Measurements from ENCODE around the gene CANT1. TPM values are rescaled to one million over a fixed set of nuclear protein-coding genes. Genes with fewer than 3 reads are reported as not detected.

The CANT1 gene
- total RNA-seq, 1 experiment from 2014 or later: 95.7 TPM

- Mint-ChIP-seq H3K27ac (ENCODE audit: unreplicated experiment) (no peak overlapping the region), H3K27me3 (ENCODE audit: unreplicated experiment) (no peaks in the 10 kb centered on the region), H3K4me3 (ENCODE audit: low read depth, unreplicated experiment) (peak overlapping the region; percentile 77), H3K36me3 (ENCODE audit: insufficient read depth, unreplicated experiment) (peaks cover 61% of the 10 kb centered on the region), H3K9me3 (ENCODE audit: low read depth, unreplicated experiment) (no peaks in the 10 kb centered on the region), H3K4me1 (ENCODE audit: low read depth, unreplicated experiment) (peaks cover 14% of the 10 kb centered on the region)
- no peak for TF ChIP-seq CTCF (IDR thresholded peaks at IDR 0.05; ENCODE audit: unreplicated experiment)
- CTCF ChIA-PET: interaction anchor here (1.3 kb wide), 1 partner anchor 112 kb away, joined by 3 read pairs; no protein-coding TSS in a partner anchor
- intact Hi-C loops (cut with micrococcal nuclease; ENCODE audit: unreplicated experiment): no loop called here
- BruUV-seq (replicated peaks): no TSS peak
- DNase-seq: peak; percentile 45
These were observed 31.3 kb downstream of the CANT1 start for GRCh38 chr17:78977997-78978973.

- intact Hi-C loops (cut with micrococcal nuclease; ENCODE audit: unreplicated experiment): no loop called here
- BruUV-seq (replicated peaks): no TSS peak
- peaks cover 14% of the 10 kb centered on the region for H3K4me1 Mint-ChIP-seq (ENCODE audit: low read depth, unreplicated experiment)
- DNase-seq: no peak
- no peaks in the 10 kb centered on the region for H3K27me3 Mint-ChIP-seq (ENCODE audit: unreplicated experiment)
- H3K4me3 Mint-ChIP-seq (ENCODE audit: low read depth, unreplicated experiment): peak overlapping the region; percentile 77
- TF ChIP-seq CTCF (IDR thresholded peaks at IDR 0.05; ENCODE audit: unreplicated experiment): no peak
- H3K36me3 Mint-ChIP-seq (ENCODE audit: insufficient read depth, unreplicated experiment): peaks cover 67% of the 10 kb centered on the region
- CTCF ChIA-PET: no interaction called here
- H3K9me3 Mint-ChIP-seq (ENCODE audit: low read depth, unreplicated experiment): no peaks in the 10 kb centered on the region
- H3K27ac Mint-ChIP-seq (ENCODE audit: unreplicated experiment): no peak overlapping the region
These were observed 32.0 kb downstream of the CANT1 start for GRCh38 chr17:78977681-78977943.

GRCh38 chr17:78976907-78977680, 32.5 kb downstream of the CANT1 start:
- Mint-ChIP-seq H3K9me3 (ENCODE audit: low read depth, unreplicated experiment) (no peaks in the 10 kb centered on the region), H3K27me3 (ENCODE audit: unreplicated experiment) (no peaks in the 10 kb centered on the region), H3K4me1 (ENCODE audit: low read depth, unreplicated experiment) (peaks cover 14% of the 10 kb centered on the region), H3K27ac (ENCODE audit: unreplicated experiment) (peak overlapping the region; percentile 4), H3K36me3 (ENCODE audit: insufficient read depth, unreplicated experiment) (peaks cover 72% of the 10 kb centered on the region), H3K4me3 (ENCODE audit: low read depth, unreplicated experiment) (peak overlapping the region; percentile 77)
- CTCF ChIA-PET: no interaction called here
- TF ChIP-seq CTCF (IDR thresholded peaks at IDR 0.05; ENCODE audit: unreplicated experiment): no peak
- intact Hi-C loops (cut with micrococcal nuclease; ENCODE audit: unreplicated experiment): no loop called here
- DNase-seq: no peak
- no TSS peak for BruUV-seq (replicated peaks)

- Mint-ChIP-seq H3K36me3 (ENCODE audit: insufficient read depth, unreplicated experiment) (peaks cover 93% of the 10 kb centered on the region), H3K27me3 (ENCODE audit: unreplicated experiment) (no peaks in the 10 kb centered on the region), H3K9me3 (ENCODE audit: low read depth, unreplicated experiment) (no peaks in the 10 kb centered on the region), H3K27ac (ENCODE audit: unreplicated experiment) (no peak overlapping the region), H3K4me1 (ENCODE audit: low read depth, unreplicated experiment) (peaks cover 32% of the 10 kb centered on the region), H3K4me3 (ENCODE audit: low read depth, unreplicated experiment) (no peak overlapping the region)
- CTCF ChIA-PET: interaction anchor here (0.7 kb wide), 1 partner anchor 350 kb away, joined by 6 read pairs; no protein-coding TSS in a partner anchor
- no TSS peak for BruUV-seq (replicated peaks)
- no peak for TF ChIP-seq CTCF (IDR thresholded peaks at IDR 0.05; ENCODE audit: unreplicated experiment)
- intact Hi-C loops (cut with micrococcal nuclease; ENCODE audit: unreplicated experiment): loop anchor here (5.0 kb wide), 1 partner anchor 108 kb away; no protein-coding TSS in a partner anchor
- no peak for DNase-seq
These were observed 34.7 kb downstream of the CANT1 start for GRCh38 chr17:78974635-78975591.

Data from Calu3 (cell line).